Endodermal cell (in vitro differentiated cells): ENCODE data around the gene GJC2. TPM values are rescaled to one million over a fixed set of nuclear protein-coding genes. Genes with fewer than 3 reads are reported as not detected.

Experiments
- DNase-seq: peaks from one replicate; pipeline ENCODE4 v3.0.0-alpha.2; 2017
- H3K27ac ChIP-seq: 2 replicates; pipeline ENCODE4 v1.5.1; 2013; ENCODE audit warnings: mild to moderate bottlenecking, low read depth, low read length, moderate library complexity
- H3K27me3 ChIP-seq: 2 replicates; pipeline ENCODE4 v1.6.1; 2013; ENCODE audit warnings: mild to moderate bottlenecking, low read length, moderate library complexity; ENCODE audit not compliant: insufficient read depth, control insufficient read depth, poor library complexity, severe bottlenecking
- H3K36me3 ChIP-seq: 2 replicates; pipeline ENCODE4 v1.7.0; 2013; ENCODE audit warnings: mild to moderate bottlenecking, low read length, moderate library complexity; ENCODE audit not compliant: control insufficient read depth, insufficient read depth
- H3K4me1 ChIP-seq: one replicate; pipeline ENCODE4 v1.7.0; 2013; ENCODE audit warnings: low read length; ENCODE audit not compliant: control insufficient read depth, insufficient read depth
- H3K4me3 ChIP-seq: 2 replicates; pipeline ENCODE4 v1.5.1; 2013; ENCODE audit warnings: mild to moderate bottlenecking, low read length, moderate library complexity
- H3K9ac ChIP-seq: 2 replicates; pipeline ENCODE4 v1.6.1; 2013; ENCODE audit warnings: mild to moderate bottlenecking, low read length, moderate library complexity; ENCODE audit not compliant: poor library complexity, severe bottlenecking; ENCODE audit errors: extremely low read depth
- H3K9me3 ChIP-seq: 2 replicates; pipeline ENCODE4 v1.6.1; 2013; ENCODE audit warnings: mild to moderate bottlenecking, low read length, moderate library complexity; ENCODE audit not compliant: control insufficient read depth
- H3K27ac Mint-ChIP-seq: 2 replicates; pipeline ENCODE4 v1.8.0; 2020; ENCODE audit warnings: mixed read lengths
- H3K27me3 Mint-ChIP-seq: 2 replicates; pipeline ENCODE4 v1.8.0; 2021; ENCODE audit warnings: mild to moderate bottlenecking, mixed read lengths; ENCODE audit not compliant: insufficient read depth
- H3K36me3 Mint-ChIP-seq: 2 replicates; pipeline ENCODE4 v1.8.0; 2020; ENCODE audit warnings: low read depth, mixed read lengths
- H3K4me1 Mint-ChIP-seq: 2 replicates; pipeline ENCODE4 v1.8.0; 2020; ENCODE audit warnings: mixed read lengths
- H3K4me3 Mint-ChIP-seq: 2 replicates; pipeline ENCODE4 v1.8.0; 2020; ENCODE audit warnings: mild to moderate bottlenecking, moderate library complexity, mixed read lengths
- H3K9me3 Mint-ChIP-seq: 2 replicates; pipeline ENCODE4 v1.8.0; 2020; ENCODE audit warnings: mild to moderate bottlenecking, mixed read lengths
- CTCF ChIP-seq: fragments of 200-600 bp; sonication (generic); conservative IDR thresholded peaks from 2 replicates; pipeline ENCODE4 v1.5.0; 2021; ENCODE audit warnings: antibody characterized with exemption, mild to moderate bottlenecking
- WGBS, 2 experiments: methylation state at CpG; one replicate each; pipeline versions ENCODE4 v1.1.5 to v1.1.7; 2013; ENCODE audit warnings: missing lambda C conversion rate in 2 of 2, mixed read lengths in 1 of 2; ENCODE audit not compliant: insufficient coverage in 1 of 2, insufficient read length in 1 of 2; 5-methylcytosine and 5-hydroxymethylcytosine counted together
- total RNA-seq, 2 donors: library from RNA; stranded (reverse); fragmentation: NEBNext Ultra II Directional in 1 of 2; extraction: Animal tissue kit (Norgen Biotek cat#: 25700) in 1 of 2; gene quantifications; 2 replicates in 1 of 2; 3 replicates in 1 of 2; pipeline ENCODE4 v1.2.1, GENCODE V29; 2021

The GJC2 gene
- total RNA-seq, 2 donors from 2014 or later: 0.53 to 0.60 TPM

GRCh38 chr1:228154021-228154669 lies 4.4 kb downstream of the GJC2 start:
- Histone ChIP-seq H3K4me1 (no peaks in the 10 kb centered on the region), H3K27ac (no peak overlapping the region), H3K36me3 (no peaks in the 10 kb centered on the region), H3K27me3 (no peaks in the 10 kb centered on the region), H3K4me3 (no peak overlapping the region), H3K9me3 (no peaks in the 10 kb centered on the region), H3K9ac (no peak overlapping the region)
- peaks cover 13% of the 10 kb centered on the region for H3K27me3 Mint-ChIP-seq
- no peak overlapping the region for H3K4me3 Mint-ChIP-seq
- no peak for DNase-seq
- H3K9me3 Mint-ChIP-seq: no peaks in the 10 kb centered on the region
- no peak for TF ChIP-seq CTCF
- H3K27ac Mint-ChIP-seq: no peak overlapping the region
- H3K36me3 Mint-ChIP-seq: no peaks in the 10 kb centered on the region
- 85 to 90% methylated on average over 7 to 11 of the region's 11 CpGs for WGBS, 2 experiments
- no peaks in the 10 kb centered on the region for H3K4me1 Mint-ChIP-seq

GRCh38 chr1:228154670-228155571 lies 5.2 kb downstream of the GJC2 start:
- Histone ChIP-seq H3K4me1 (no peaks in the 10 kb centered on the region), H3K27ac (no peak overlapping the region), H3K27me3 (no peaks in the 10 kb centered on the region), H3K9me3 (no peaks in the 10 kb centered on the region), H3K36me3 (no peaks in the 10 kb centered on the region), H3K4me3 (no peak overlapping the region), H3K9ac (no peak overlapping the region)
- H3K9me3 Mint-ChIP-seq: no peaks in the 10 kb centered on the region
- no peak overlapping the region for H3K4me3 Mint-ChIP-seq
- no peaks in the 10 kb centered on the region for H3K4me1 Mint-ChIP-seq
- H3K27ac Mint-ChIP-seq: no peak overlapping the region
- TF ChIP-seq CTCF: no peak
- DNase-seq: no peak
- H3K36me3 Mint-ChIP-seq: no peaks in the 10 kb centered on the region
- 87 to 89% methylated on average over 14 to 20 of the region's 20 CpGs for WGBS, 2 experiments
- H3K27me3 Mint-ChIP-seq: peaks cover 20% of the 10 kb centered on the region

- Mint-ChIP-seq H3K4me3 (no peak overlapping the region), H3K27ac (no peak overlapping the region), H3K4me1 (no peaks in the 10 kb centered on the region), H3K36me3 (no peaks in the 10 kb centered on the region), H3K9me3 (no peaks in the 10 kb centered on the region), H3K27me3 (peaks cover 23% of the 10 kb centered on the region)
- Histone ChIP-seq H3K36me3 (no peaks in the 10 kb centered on the region), H3K4me1 (no peaks in the 10 kb centered on the region), H3K27ac (no peak overlapping the region), H3K9me3 (no peaks in the 10 kb centered on the region), H3K4me3 (no peak overlapping the region), H3K9ac (no peak overlapping the region), H3K27me3 (no peaks in the 10 kb centered on the region)
- DNase-seq: no peak
- TF ChIP-seq CTCF: no peak
- 89 to 92% methylated on average over 14 to 16 of the region's 16 CpGs for WGBS, 2 experiments
Measured at GRCh38 chr1:228155596-228156514, 6.1 kb downstream of the GJC2 start.
